GM12891 (cell line): ENCODE results near the gene NRG2.

ENCODE experiments used
- POLR2A ChIP-seq: IDR thresholded peaks from 2 replicates; pipeline ENCODE4 v1.6.1; 2011; ENCODE audit warnings: low read depth, low read length, control low read depth
- POLR2AphosphoS5 ChIP-seq: IDR thresholded peaks from 2 replicates; pipeline ENCODE4 v1.6.1; 2011; ENCODE audit warnings: low read depth, low read length, control low read depth
- POU2F2 ChIP-seq: IDR thresholded peaks from 2 replicates; pipeline ENCODE4 v1.6.1; 2011; ENCODE audit warnings: low read depth, mild to moderate bottlenecking, control low read depth, low read length, moderate library complexity
- SPI1 ChIP-seq: IDR thresholded peaks from 2 replicates; pipeline ENCODE4 v1.6.1; 2011; ENCODE audit warnings: low read depth, low read length, control low read depth
- TAF1 ChIP-seq: IDR thresholded peaks from 2 replicates; pipeline ENCODE4 v1.6.1; 2011; ENCODE audit warnings: low read depth, low read length, control low read depth

DNA sequence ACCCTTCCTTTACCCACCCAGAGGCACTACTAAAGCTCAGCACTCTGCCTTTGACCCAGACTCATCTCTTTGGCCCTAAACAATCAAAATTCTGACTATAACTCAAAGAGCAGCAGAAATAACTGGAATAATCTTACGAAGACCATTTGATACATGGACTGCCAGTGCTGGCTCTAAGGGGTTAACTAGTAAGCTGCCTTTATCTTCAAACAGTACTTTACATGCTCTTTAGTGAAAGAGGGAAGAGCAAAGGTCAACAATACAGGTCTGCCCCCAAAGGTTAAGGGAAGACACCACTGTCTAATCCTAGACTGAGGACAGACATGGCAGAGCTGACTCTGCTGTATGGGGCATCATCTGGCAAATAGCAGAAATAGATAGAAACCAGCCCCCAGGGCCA lies 45.8 kb downstream of the NRG2 start:
- TF ChIP-seq POLR2AphosphoS5: no peak
- no peak for TF ChIP-seq POLR2A
- TF ChIP-seq TAF1: no peak
- TF ChIP-seq SPI1: no peak
- TF ChIP-seq POU2F2: no peak
